ENCODE data around the gene MBD5. TPM values are rescaled to one million over a fixed set of nuclear protein-coding genes. Genes with fewer than 3 reads are reported as not detected.

The MBD5 gene
- total and polyA plus RNA-seq, 2 donors (not counting 1 experiment from before 2014, with no cell fraction given) = 10.9 to 69.7 TPM

- H3K79me2 ChIP-seq (ENCODE audit: control insufficient read depth, insufficient read depth, low read length) = peaks cover 4% of the 10 kb centered on the region
- Mint-ChIP-seq H3K4me3 (no peak overlapping the region), H3K9me3 (ENCODE audit: insufficient read depth) (no peaks in the 10 kb centered on the region), H3K27ac (no peak overlapping the region), H3K4me1 (peaks cover 28% of the 10 kb centered on the region), H3K27me3 (no peaks in the 10 kb centered on the region)
- H3K4me2 ChIP-seq (replicated peaks; ENCODE audit: low read depth, low read length, poor library complexity, severe bottlenecking) = no peak overlapping the region
- H2AFZ ChIP-seq (ENCODE audit: insufficient read depth, low read depth, low read length, poor library complexity, severe bottlenecking) = no peak overlapping the region
- H3K9me3 ChIP-seq (ENCODE audit: control extremely low read depth in 1 of 3, control insufficient read depth in 2 of 3, insufficient read depth in 1 of 3, low read length in 2 of 3) = no peaks in the 10 kb centered on the region
- ChIA-PET CTCF (interaction anchor here (0.8 to 1.6 kb wide), 3 partner anchors 17 to 467 kb away, joined by 3 to 7 read pairs (median 4); partner anchors contain the start of genes MBD5 and ORC4), POLR2A (no interaction called here)
- intact Hi-C loops (cut with micrococcal nuclease) = no loop called here
- no peak for ATAC-seq (ENCODE audit: low read depth)
- no peaks in the 10 kb centered on the region for H3K36me3 ChIP-seq (replicated peaks in 1 of 2; ENCODE audit: control extremely low read depth in 1 of 2, control insufficient read depth in 1 of 2, extremely low read depth in 1 of 2, insufficient read depth in 2 of 2, low read length in 1 of 2)
- peaks cover 8 to 11% of the 10 kb centered on the region in 2 donors for H3K4me1 ChIP-seq (ENCODE audit: control insufficient read depth in 2 of 2, insufficient read depth in 2 of 2, low read length in 2 of 2)
- no peaks in the 10 kb centered on the region for H4K20me1 ChIP-seq (ENCODE audit: control insufficient read depth, insufficient read depth, low read length, poor library complexity, severe bottlenecking)
- H3K9ac ChIP-seq (ENCODE audit: low read length) = no peak overlapping the region
- H3K4me3 ChIP-seq (ENCODE audit: control extremely low read depth in 1 of 5, extremely low read depth in 1 of 5, insufficient read depth in 1 of 5, low read depth in 2 of 5, low read length in 4 of 5) = no peak overlapping the region
- H3K27me3 ChIP-seq (replicated peaks in 1 of 4; ENCODE audit: control extremely low read depth in 1 of 4, control insufficient read depth in 3 of 4, insufficient read depth in 4 of 4, low read length in 3 of 4) = no peaks in the 10 kb centered on the region
- WGBS (ENCODE audit: insufficient coverage) = no CpG with 5 or more reads among the region's 2 CpGs
- TF ChIP-seq, protein P1, sequence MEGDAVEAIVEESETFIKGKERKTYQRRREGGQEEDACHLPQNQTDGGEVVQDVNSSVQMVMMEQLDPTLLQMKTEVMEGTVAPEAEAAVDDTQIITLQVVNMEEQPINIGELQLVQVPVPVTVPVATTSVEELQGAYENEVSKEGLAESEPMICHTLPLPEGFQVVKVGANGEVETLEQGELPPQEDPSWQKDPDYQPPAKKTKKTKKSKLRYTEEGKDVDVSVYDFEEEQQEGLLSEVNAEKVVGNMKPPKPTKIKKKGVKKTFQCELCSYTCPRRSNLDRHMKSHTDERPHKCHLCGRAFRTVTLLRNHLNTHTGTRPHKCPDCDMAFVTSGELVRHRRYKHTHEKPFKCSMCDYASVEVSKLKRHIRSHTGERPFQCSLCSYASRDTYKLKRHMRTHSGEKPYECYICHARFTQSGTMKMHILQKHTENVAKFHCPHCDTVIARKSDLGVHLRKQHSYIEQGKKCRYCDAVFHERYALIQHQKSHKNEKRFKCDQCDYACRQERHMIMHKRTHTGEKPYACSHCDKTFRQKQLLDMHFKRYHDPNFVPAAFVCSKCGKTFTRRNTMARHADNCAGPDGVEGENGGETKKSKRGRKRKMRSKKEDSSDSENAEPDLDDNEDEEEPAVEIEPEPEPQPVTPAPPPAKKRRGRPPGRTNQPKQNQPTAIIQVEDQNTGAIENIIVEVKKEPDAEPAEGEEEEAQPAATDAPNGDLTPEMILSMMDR (IDR thresholded peaks at IDR 0.05) = no peak
- no peak for TF ChIP-seq EZH2 (IDR thresholded peaks at IDR 0.05; ENCODE audit: borderline replicate concordance, insufficient read depth, low read depth, low read length, poor library complexity, severe bottlenecking)
- peak; percentile 14 for DNase-seq
- H3K27ac ChIP-seq (ENCODE audit: low read length in 2 of 2) = peak overlapping the region in 1 of 2 donors; percentile 49
Measured at GRCh38 chr2:148042219-148042618, 21.3 kb downstream of the MBD5 start.

DNA sequence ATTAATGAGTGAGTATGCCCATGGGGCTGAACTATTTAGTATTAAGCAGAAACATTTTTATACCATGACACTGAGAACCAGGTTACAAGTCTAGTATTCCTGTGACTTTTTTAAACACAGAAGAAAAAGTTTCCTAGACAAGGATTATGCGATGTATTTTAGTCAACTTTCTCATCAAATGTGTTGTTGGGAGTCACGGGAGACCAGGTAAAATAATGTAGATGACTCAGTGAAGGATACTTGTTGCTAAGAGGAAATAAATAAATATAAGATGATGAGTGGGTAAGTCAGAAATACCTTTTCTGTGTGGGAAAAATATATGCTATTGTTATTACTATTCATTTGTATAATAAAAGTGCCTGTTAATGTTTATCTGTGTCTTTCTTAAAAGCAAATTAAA lies 23.4 kb downstream of the MBD5 start:
- Histone ChIP-seq H3K79me2 (ENCODE audit: control insufficient read depth, insufficient read depth, low read length) (peaks cover 4% of the 10 kb centered on the region), H2AFZ (ENCODE audit: insufficient read depth, low read depth, low read length, poor library complexity, severe bottlenecking) (no peak overlapping the region), H3K27me3 (replicated peaks in 1 of 4; ENCODE audit: control extremely low read depth in 1 of 4, control insufficient read depth in 3 of 4, insufficient read depth in 4 of 4, low read length in 3 of 4) (no peaks in the 10 kb centered on the region), H4K20me1 (ENCODE audit: control insufficient read depth, insufficient read depth, low read length, poor library complexity, severe bottlenecking) (no peaks in the 10 kb centered on the region), H3K27ac (ENCODE audit: low read length in 2 of 2) (no peak overlapping the region), H3K4me3 (ENCODE audit: control extremely low read depth in 1 of 5, extremely low read depth in 1 of 5, insufficient read depth in 1 of 5, low read depth in 2 of 5, low read length in 4 of 5) (no peak overlapping the region), H3K9me3 (ENCODE audit: control extremely low read depth in 1 of 3, control insufficient read depth in 2 of 3, insufficient read depth in 1 of 3, low read length in 2 of 3) (no peaks in the 10 kb centered on the region), H3K4me1 (ENCODE audit: control insufficient read depth in 2 of 2, insufficient read depth in 2 of 2, low read length in 2 of 2) (peaks cover 19 to 29% of the 10 kb centered on the region in 2 donors), H3K9ac (ENCODE audit: low read length) (no peak overlapping the region), H3K4me2 (replicated peaks; ENCODE audit: low read depth, low read length, poor library complexity, severe bottlenecking) (no peak overlapping the region), H3K36me3 (replicated peaks in 1 of 2; ENCODE audit: control extremely low read depth in 1 of 2, control insufficient read depth in 1 of 2, extremely low read depth in 1 of 2, insufficient read depth in 2 of 2, low read length in 1 of 2) (no peaks in the 10 kb centered on the region)
- no peaks in the 10 kb centered on the region for H3K27me3 Mint-ChIP-seq
- ChIA-PET POLR2A (no interaction called here), CTCF (no interaction called here)
- TF ChIP-seq, protein P1 (IDR thresholded peaks at IDR 0.05) = no peak
- no CpG with 5 or more reads among the region's 2 CpGs for WGBS (ENCODE audit: insufficient coverage)
- H3K9me3 Mint-ChIP-seq (ENCODE audit: insufficient read depth) = no peaks in the 10 kb centered on the region
- ATAC-seq (ENCODE audit: low read depth) (no peak), DNase-seq (no peak)
- no peak overlapping the region for H3K4me3 Mint-ChIP-seq
- no peak overlapping the region for H3K27ac Mint-ChIP-seq
- peaks cover 49% of the 10 kb centered on the region for H3K4me1 Mint-ChIP-seq
- intact Hi-C loops (cut with micrococcal nuclease) = no loop called here
